Esophagus muscularis mucosa (tissue), 2 donors: Measurements from ENCODE around the gene KRT38.

Experiments
- POLR2A ChIP-seq: fragments of 450-650 bp; IDR thresholded peaks from one replicate; pipeline ENCODE4 v1.6.1; 2017; ENCODE audit warnings: antibody characterized with exemption, moderate library complexity, mild to moderate bottlenecking, low read depth
- POLR2AphosphoS5 ChIP-seq, 2 donors: sonication (generic); formaldehyde crosslinking; IDR thresholded peaks; one replicate each; pipeline ENCODE4 v1.6.1; 2017; ENCODE audit warnings: antibody characterized with exemption in 2 of 2

- TF ChIP-seq POLR2A = no peak
- TF ChIP-seq POLR2AphosphoS5 (IDR thresholded peaks at IDR 0.05) = no peak
Measured at GRCh38 chr17:41467561-41467960, 26.8 kb upstream of the KRT38 start.
